H1 (cell line): ENCODE measurements around the gene TBC1D24. TPM values are rescaled to one million over a fixed set of nuclear protein-coding genes. Genes with fewer than 3 reads are reported as not detected.

Experiments used
- CTCF ChIA-PET: fragments of 300-600 bp; sonication (Branson Sonifier 250); formaldehyde crosslinking; loops from one replicate; lab custom pipeline; 2021; ENCODE audit not compliant: partially characterized antibody; lab: Charles Lee
- POLR2A ChIA-PET: fragments of 300-600 bp; sonication (Branson Sonifier 250); formaldehyde crosslinking; loops from one replicate; lab custom pipeline; 2021; ENCODE audit warnings: inconsistent platforms; ENCODE audit not compliant: partially characterized antibody; lab: Charles Lee
- DNase-seq, 2 experiments: peaks; one replicate each; pipeline versions ENCODE4 v3.0.0 to v3.0.0-alpha.2; 2010 to 2022; ENCODE audit warnings: low spot score in 2 of 2, low read depth in 1 of 2, mixed read lengths in 1 of 2
- FAIRE-seq: peaks from 2 replicates; lab custom pipeline; 2011; peaks lifted over from hg19 to GRCh38; lab: Jason Lieb, UNC
- H2AFZ ChIP-seq: 2 replicates; pipeline ENCODE4 v1.8.1; 2012; ENCODE audit warnings: low read length, inconsistent platforms
- H2AK5ac ChIP-seq: 2 replicates; pipeline ENCODE4 v1.6.1; 2013; ENCODE audit warnings: low read depth, low read length
- H2BK120ac ChIP-seq: replicated peaks from 2 replicates; pipeline ENCODE3; 2013; ENCODE audit warnings: low read depth, low read length, inconsistent platforms
- H2BK12ac ChIP-seq: 2 replicates; pipeline ENCODE4 v1.6.1; 2013; ENCODE audit warnings: low read depth, low read length
- H2BK15ac ChIP-seq: 2 replicates; pipeline ENCODE4 v1.6.1; 2013; ENCODE audit warnings: low read length
- H2BK20ac ChIP-seq: 2 replicates; pipeline ENCODE4 v1.6.1; 2013; ENCODE audit warnings: low read length
- H2BK5ac ChIP-seq: 2 replicates; pipeline ENCODE4 v1.6.1; 2013; ENCODE audit warnings: low read depth, low read length
- H3K14ac ChIP-seq: 2 replicates; pipeline ENCODE4 v1.6.1; 2013; ENCODE audit warnings: inconsistent platforms; ENCODE audit not compliant: insufficient read length
- H3K18ac ChIP-seq: 2 replicates; pipeline ENCODE4 v1.6.1; 2013; ENCODE audit warnings: low read length; ENCODE audit errors: extremely low read depth
- H3K23ac ChIP-seq: 2 replicates; pipeline ENCODE4 v1.6.1; 2013; ENCODE audit warnings: inconsistent platforms; ENCODE audit not compliant: insufficient read length
- H3K23me2 ChIP-seq: 2 replicates; pipeline ENCODE4 v1.6.1; 2013; ENCODE audit warnings: low read depth, low read length
- H3K27ac ChIP-seq: 2 replicates; pipeline ENCODE4 v1.6.1; 2011; ENCODE audit warnings: low read depth, low read length, inconsistent platforms
- H3K27me3 ChIP-seq, 4 experiments: replicated peaks in 1 of 4; 1 replicate in 1 of 4; 2 replicates in 3 of 4; pipeline versions ENCODE4 v1.6.1 to v1.8.1; 2011 to 2013; ENCODE audit warnings: low read length in 3 of 4, mild to moderate bottlenecking in 3 of 4, inconsistent platforms in 2 of 4, mixed read lengths in 2 of 4, moderate library complexity in 1 of 4; ENCODE audit not compliant: control insufficient read depth in 3 of 4, insufficient read depth in 3 of 4; ENCODE audit errors: extremely low read depth in 1 of 4
- H3K36me3 ChIP-seq, 4 experiments: 2 replicates each; pipeline versions ENCODE4 v1.6.1 to v1.8.1; 2011 to 2013; ENCODE audit warnings: mild to moderate bottlenecking in 4 of 4, low read length in 3 of 4, moderate library complexity in 2 of 4, control low read depth in 1 of 4, inconsistent platforms in 1 of 4; ENCODE audit not compliant: insufficient read depth in 4 of 4, control insufficient read depth in 2 of 4
- H3K4ac ChIP-seq: replicated peaks from 2 replicates; pipeline ENCODE3; 2013; ENCODE audit warnings: low read length, low read depth, mixed read lengths, inconsistent platforms; ENCODE audit not compliant: insufficient read length
- H3K4me1 ChIP-seq, 4 experiments: replicated peaks in 1 of 4; 1 replicate in 1 of 4; 2 replicates in 3 of 4; pipeline versions ENCODE4 v1.6.1 to v1.8.1; 2011 to 2013; ENCODE audit warnings: low read length in 3 of 4, inconsistent platforms in 2 of 4, mixed read lengths in 1 of 4; ENCODE audit not compliant: insufficient read depth in 4 of 4, control insufficient read depth in 3 of 4
- H3K4me2 ChIP-seq, 2 experiments: 2 replicates each; pipeline versions ENCODE4 v1.6.1 to v1.8.1; 2011 to 2013; ENCODE audit warnings: low read depth in 2 of 2, low read length in 2 of 2, control low read depth in 1 of 2, inconsistent platforms in 1 of 2, mild to moderate bottlenecking in 1 of 2; ENCODE audit not compliant: insufficient read depth in 1 of 2
- H3K4me3 ChIP-seq, 4 experiments: fragments of 200-600, 300-600 bp in 1 of 4; sonication (generic), shearing (Covaris generic), sonication (Bioruptor Twin) in 1 of 4; 2 replicates each; pipeline versions ENCODE4 v1.5.1 to v1.8.1; 2011 to 2016; ENCODE audit warnings: low read length in 4 of 4, low read depth in 3 of 4, control low read depth in 2 of 4, inconsistent platforms in 2 of 4, mild to moderate bottlenecking in 2 of 4, mixed read lengths in 1 of 4, moderate library complexity in 1 of 4; ENCODE audit not compliant: insufficient read depth in 2 of 4; ENCODE audit errors: extremely low read depth in 1 of 4
- H3K56ac ChIP-seq: replicated peaks from 2 replicates; pipeline ENCODE3; 2013; ENCODE audit warnings: low read depth, mild to moderate bottlenecking, mixed read lengths, low read length, inconsistent platforms; ENCODE audit not compliant: insufficient read length
- H3K79me1 ChIP-seq: 2 replicates; pipeline ENCODE4 v1.6.1; 2013; ENCODE audit warnings: low read depth, low read length, control low read depth
- H3K79me2 ChIP-seq, 2 experiments: 2 replicates each; pipeline versions ENCODE4 v1.6.1 to v1.8.1; 2012 to 2013; ENCODE audit warnings: low read length in 2 of 2, mild to moderate bottlenecking in 2 of 2, inconsistent platforms in 1 of 2; ENCODE audit not compliant: insufficient read depth in 2 of 2, control insufficient read depth in 1 of 2
- H3K9ac ChIP-seq, 4 experiments: replicated peaks in 1 of 4; 1 replicate in 1 of 4; 2 replicates in 3 of 4; pipeline versions ENCODE4 v1.6.1 to v1.8.1; 2011 to 2013; ENCODE audit warnings: low read depth in 3 of 4, low read length in 3 of 4, control low read depth in 2 of 4, mild to moderate bottlenecking in 2 of 4, moderate library complexity in 2 of 4, inconsistent platforms in 1 of 4; ENCODE audit errors: extremely low read depth in 1 of 4
- H3K9me3 ChIP-seq, 2 experiments: 2 replicates each; pipeline versions ENCODE4 v1.6.1 to v1.8.1; 2012 to 2013; ENCODE audit warnings: mild to moderate bottlenecking in 2 of 2, moderate library complexity in 2 of 2, control low read depth in 1 of 2, inconsistent platforms in 1 of 2, low read depth in 1 of 2, low read length in 1 of 2, mixed read lengths in 1 of 2; ENCODE audit not compliant: insufficient read depth in 2 of 2
- H4K20me1 ChIP-seq, 2 experiments: replicated peaks in 1 of 2; 2 replicates each; pipeline versions ENCODE3 to v1.8.1; 2011 to 2013; ENCODE audit warnings: inconsistent platforms in 2 of 2, low read length in 2 of 2, mild to moderate bottlenecking in 1 of 2; ENCODE audit not compliant: insufficient read depth in 2 of 2, control insufficient read depth in 1 of 2
- H4K5ac ChIP-seq: 2 replicates; pipeline ENCODE4 v1.6.1; 2013; ENCODE audit warnings: low read length, low read depth, mixed read lengths, inconsistent platforms; ENCODE audit not compliant: insufficient read length
- H4K8ac ChIP-seq: 2 replicates; pipeline ENCODE4 v1.8.0; 2013; ENCODE audit warnings: mild to moderate bottlenecking, moderate library complexity, low read length, inconsistent platforms; ENCODE audit not compliant: insufficient read depth; ENCODE audit errors: extremely low read depth
- H4K91ac ChIP-seq: replicated peaks from 2 replicates; pipeline ENCODE3; 2013; ENCODE audit warnings: low read length, mixed read lengths, inconsistent platforms; ENCODE audit not compliant: insufficient read length
- HDAC2 ChIP-seq, 2 experiments: fragments of 300-600 bp in 1 of 2; sonication (generic) in 1 of 2; IDR thresholded peaks; 2 replicates each; pipeline ENCODE4 v1.6.1; 2011 to 2012; ENCODE audit warnings: low read depth in 2 of 2, low read length in 2 of 2, mild to moderate bottlenecking in 2 of 2, moderate library complexity in 2 of 2, borderline replicate concordance in 1 of 2, inconsistent platforms in 1 of 2
- JUN ChIP-seq: IDR thresholded peaks from 2 replicates; pipeline ENCODE4 v1.6.1; 2011; ENCODE audit warnings: low read depth, mild to moderate bottlenecking, improper control_type of control experiment, low read length
- NANOG ChIP-seq: IDR thresholded peaks from 2 replicates; pipeline ENCODE4 v1.6.1; 2011; ENCODE audit warnings: low read length, low read depth, mild to moderate bottlenecking, inconsistent platforms; ENCODE audit not compliant: insufficient read depth, poor library complexity, severe bottlenecking
- POU5F1 ChIP-seq: IDR thresholded peaks from 2 replicates; pipeline ENCODE4 v1.6.1; 2011; ENCODE audit warnings: low read depth, mild to moderate bottlenecking, low read length, moderate library complexity
- RAD21 ChIP-seq, 2 experiments: IDR thresholded peaks in 1 of 2; conservative IDR thresholded peaks in 1 of 2; 2 replicates each; pipeline ENCODE4 v1.6.1; 2011; ENCODE audit warnings: low read depth in 2 of 2, low read length in 2 of 2, improper control_type of control experiment in 1 of 2, inconsistent platforms in 1 of 2, mild to moderate bottlenecking in 1 of 2, moderate library complexity in 1 of 2
- WGBS, 2 experiments: shearing (Covaris generic) in 1 of 2; methylation state at CpG; one replicate each; pipeline versions ENCODE4 v1.1.6 to v1.1.7; 2013 to 2015; ENCODE audit warnings: low lambda C conversion rate in 2 of 2, mixed read lengths in 2 of 2, inconsistent platforms in 1 of 2, low coverage in 1 of 2, missing lambda C conversion rate in 1 of 2; ENCODE audit not compliant: insufficient replicate concordance in 2 of 2, insufficient coverage in 1 of 2, insufficient read length in 1 of 2; ENCODE audit errors: extremely low coverage in 1 of 2, missing lambda C conversion rate in 1 of 2; 5-methylcytosine and 5-hydroxymethylcytosine counted together
- polyA plus RNA-seq, 7 experiments: library from polyadenylated mRNA; depleted of rRNA in 3 of 7; stranded (reverse) in 5 of 7; unstranded in 2 of 7; fragments of >200 nt in 5 of 7; fragments of 200-250 nt in 2 of 7; gene quantifications; 1 replicate in 5 of 7; 2 replicates in 1 of 7; 4 replicates in 1 of 7; pipeline versions ENCODE4 v1.2.1 to v1.2.3, GENCODE V29; 2011 to 2013; ENCODE audit warnings: missing spikeins in 2 of 7, mixed read lengths in 2 of 7
- total RNA-seq: library from RNA; stranded (reverse); fragmentation: NEBNext Ultra II Directional; extraction: Animal tissue kit (Norgen Biotek cat#: 25700); gene quantifications from 2 replicates; pipeline ENCODE4 v1.2.1, GENCODE V29; 2021

TBC1D24 gene
- total and polyA plus RNA-seq, 2 of the 8 experiments (the other 6 are each of a cell fraction or from before 2014, with no cell fraction given) = 8.7 to 21.5 TPM

- H3K18ac ChIP-seq = no peak overlapping the region; the same call in 1 of the 2 replicates
- TF ChIP-seq NANOG (no peak), POU5F1 (no peak), RAD21 (IDR thresholded peaks at IDR 0.05 in 1 of 2, conservative IDR thresholded peaks at IDR 0.05 in 1 of 2; ENCODE audit: low read depth in 2 of 2, low read length in 2 of 2) (0 out of 4 replicates have a peak, but pooled peaks of 1 of the 2 experiments have one; percentile 2), HDAC2 (IDR thresholded peaks at IDR 0.05; ENCODE audit: borderline replicate concordance in 1 of 2, low read depth in 2 of 2, low read length in 2 of 2) (0 out of 4 replicates have a peak, but pooled peaks of 1 of the 2 experiments have one; percentile 22), JUN (no peak)
These were observed 752 bp downstream of the TBC1D24 start for GRCh38 chr16:2475413-2476344.

More at GRCh38 chr16:2475413-2476344, 752 bp downstream of the TBC1D24 start:
- peak overlapping the region in 1 of 4 experiments; percentile 6; a peak in 1 of 7 replicates for H3K9ac ChIP-seq
- no peak overlapping the region for H2BK12ac ChIP-seq
- H4K8ac ChIP-seq = no peak overlapping the region; the same call in 1 of the 2 replicates
- no peak overlapping the region for H2BK15ac ChIP-seq
- H3K79me2 ChIP-seq = peaks cover 0 to 2% of the 10 kb centered on the region in 2 experiments; a peak in 1 of 4 replicates
- WGBS, 2 experiments = 20% methylated on average over 37 of the region's 55 CpGs; no CpG with 5 or more reads in 1 of the 2 experiments
- peaks cover 7 to 21% of the 10 kb centered on the region in 2 experiments for H4K20me1 ChIP-seq
- peaks cover 20 to 47% (median 36%) of the 10 kb centered on the region in 4 experiments for H3K27me3 ChIP-seq
- H3K4me3 ChIP-seq = peak overlapping the region; percentile 61 to 93 (median 72)
- FAIRE-seq (no peak), DNase-seq (peak in 1 of 2 experiments; percentile 75)
- no peak overlapping the region for H3K23ac ChIP-seq
- H2AFZ ChIP-seq = no peak overlapping the region
- H3K4ac ChIP-seq = no peak overlapping the region
- no peak overlapping the region for H4K5ac ChIP-seq
- peaks cover 20% of the 10 kb centered on the region; the same call in 1 of the 2 replicates for H3K23me2 ChIP-seq
- H2AK5ac ChIP-seq = no peak overlapping the region
- H2BK5ac ChIP-seq = no peak overlapping the region
- H3K9me3 ChIP-seq = no peaks in the 10 kb centered on the region
- H2BK120ac ChIP-seq = no peak overlapping the region
- no peak overlapping the region for H4K91ac ChIP-seq
- no peak overlapping the region for H3K56ac ChIP-seq
- no peaks in the 10 kb centered on the region for H3K36me3 ChIP-seq
- H3K27ac ChIP-seq = no peak overlapping the region
- H3K79me1 ChIP-seq = peaks cover 14% of the 10 kb centered on the region; the same call in 1 of the 2 replicates
- CTCF ChIA-PET = interaction anchor here (0.8 to 1.7 kb wide), 5 partner anchors 11 to 197 kb away, joined by 3 to 6 read pairs (median 5); no protein-coding TSS in a partner anchor
- POLR2A ChIA-PET = interaction anchor here (0.8 to 3.5 kb wide), 7 partner anchors 16 to 276 kb away, joined by 3 to 20 read pairs (median 4); partner anchors contain the start of genes CEMP1 and TEDC2
- peaks cover 0 to 25% (median 10%) of the 10 kb centered on the region in 4 experiments; a peak in 6 of 7 replicates for H3K4me1 ChIP-seq
- H3K14ac ChIP-seq = no peak overlapping the region
- no peak overlapping the region for H2BK20ac ChIP-seq
- H3K4me2 ChIP-seq = peak overlapping the region; percentile 73 to 83
